Ishikawa (cell line): Measurements from ENCODE around the gene HOXA5.

Experiments
- CEBPB ChIP-seq: IDR thresholded peaks from 2 replicates; pipeline ENCODE4 v1.6.1; 2012
- CREB1 ChIP-seq: IDR thresholded peaks from 2 replicates; pipeline ENCODE4 v1.6.1; 2012; ENCODE audit warnings: low read depth
- EGR1 ChIP-seq: IDR thresholded peaks from 2 replicates; pipeline ENCODE4 v1.6.1; 2012
- EP300 ChIP-seq: IDR thresholded peaks from 2 replicates; pipeline ENCODE4 v1.6.1; 2012; ENCODE audit warnings: borderline replicate concordance
- FOXM1 ChIP-seq: IDR thresholded peaks from 2 replicates; pipeline ENCODE4 v1.6.1; 2012; ENCODE audit warnings: low read depth, borderline replicate concordance
- NFIC ChIP-seq: IDR thresholded peaks from 2 replicates; pipeline ENCODE4 v1.6.1; 2012
- RAD21 ChIP-seq: IDR thresholded peaks from 2 replicates; pipeline ENCODE4 v1.6.1; 2012; ENCODE audit warnings: low read depth
- REST ChIP-seq: IDR thresholded peaks from 2 replicates; pipeline ENCODE4 v1.6.1; 2012; ENCODE audit warnings: low read depth, mild to moderate bottlenecking
- TAF1 ChIP-seq: IDR thresholded peaks from 2 replicates; pipeline ENCODE4 v1.6.1; 2012; ENCODE audit warnings: low read depth, mild to moderate bottlenecking
- TCF12 ChIP-seq: IDR thresholded peaks from 2 replicates; pipeline ENCODE4 v1.6.1; 2012; ENCODE audit warnings: low read depth
- TEAD4 ChIP-seq: IDR thresholded peaks from 2 replicates; pipeline ENCODE4 v1.6.1; 2012
- YY1 ChIP-seq: IDR thresholded peaks from 2 replicates; pipeline ENCODE4 v1.6.1; 2012; ENCODE audit warnings: low read depth
- ZBTB7A ChIP-seq: IDR thresholded peaks from 2 replicates; pipeline ENCODE4 v1.6.1; 2012; ENCODE audit warnings: low read depth
- TF ChIP-seq, protein P1 (sequence below): IDR thresholded peaks from 2 replicates; pipeline ENCODE4 v1.6.1; 2012
- TF ChIP-seq, protein P2 (sequence below): IDR thresholded peaks from 2 replicates; pipeline ENCODE4 v1.6.1; 2012

Gene HOXA5

DNA sequence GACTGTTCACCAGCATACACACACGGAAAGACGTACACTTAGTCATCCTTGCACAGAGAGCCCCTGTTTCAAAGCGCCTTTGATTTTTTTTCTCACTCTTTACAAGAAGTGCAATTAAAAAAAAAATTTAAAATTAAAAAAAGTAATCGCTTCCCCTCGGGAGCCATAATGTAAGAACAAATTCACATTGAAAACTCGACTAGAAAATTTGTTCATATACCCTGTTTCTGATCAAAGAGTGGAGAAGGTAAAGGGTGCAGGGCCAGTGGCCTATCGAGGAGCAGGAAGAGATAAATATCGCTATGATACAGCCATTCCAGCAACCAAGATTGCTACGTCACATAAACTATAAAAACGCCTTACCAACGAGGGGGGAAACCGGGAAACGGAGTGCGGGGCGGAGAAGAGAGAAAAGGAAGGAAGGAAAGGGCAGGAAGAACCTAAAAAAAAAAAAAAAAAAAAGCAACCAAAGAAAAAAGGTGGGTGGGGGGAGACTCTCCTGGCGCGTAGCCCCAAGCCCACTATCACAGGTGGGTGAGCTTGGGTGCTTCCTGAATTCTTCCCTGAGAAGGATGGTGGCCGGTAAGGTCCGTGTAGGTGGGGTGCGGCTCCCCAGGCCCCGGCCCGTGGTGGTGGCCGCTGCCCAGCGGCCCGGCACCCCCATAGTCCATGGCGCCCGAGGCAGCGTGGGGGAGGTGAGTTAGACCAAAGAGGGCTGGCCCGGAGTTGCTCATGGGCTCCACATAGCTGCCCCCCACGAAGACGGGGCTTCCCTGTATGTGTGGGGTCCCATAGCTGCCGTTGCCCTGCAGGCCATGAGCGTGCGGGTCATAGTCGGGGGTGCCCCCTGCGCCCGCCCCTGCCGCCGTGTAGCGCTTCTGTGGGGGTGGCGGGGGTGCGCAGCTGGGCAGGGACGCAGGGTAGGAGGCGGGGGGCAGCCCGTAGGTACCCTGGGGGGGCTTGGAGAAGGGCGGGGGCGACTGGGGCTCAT, 35.8 kb downstream of the HOXA5 start:
- TF ChIP-seq ZBTB7A (no peak), TAF1 (no peak), YY1 (no peak), EGR1 (no peak), TCF12 (no peak), CREB1 (no peak), REST (no peak), RAD21 (no peak), CEBPB (no peak)
- TF ChIP-seq, protein P1, sequence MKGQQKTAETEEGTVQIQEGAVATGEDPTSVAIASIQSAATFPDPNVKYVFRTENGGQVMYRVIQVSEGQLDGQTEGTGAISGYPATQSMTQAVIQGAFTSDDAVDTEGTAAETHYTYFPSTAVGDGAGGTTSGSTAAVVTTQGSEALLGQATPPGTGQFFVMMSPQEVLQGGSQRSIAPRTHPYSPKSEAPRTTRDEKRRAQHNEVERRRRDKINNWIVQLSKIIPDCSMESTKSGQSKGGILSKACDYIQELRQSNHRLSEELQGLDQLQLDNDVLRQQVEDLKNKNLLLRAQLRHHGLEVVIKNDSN = no peak

DNA sequence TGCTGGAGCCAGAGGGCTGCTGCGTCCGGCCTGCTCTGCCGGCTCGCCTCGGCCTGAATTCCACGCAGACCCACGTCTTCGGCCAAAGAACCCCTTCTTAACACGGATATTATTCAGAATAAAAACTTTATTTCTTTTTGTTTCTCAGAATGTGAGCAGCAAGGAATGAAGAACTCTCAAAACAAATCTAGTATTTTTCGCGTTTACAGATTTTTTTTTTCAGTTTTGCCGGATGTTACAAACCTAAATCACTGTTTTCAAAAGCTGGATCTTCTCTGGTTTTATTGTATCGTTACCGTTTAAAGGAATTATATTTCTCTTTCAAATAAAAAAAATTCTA, 36.6 kb downstream of the HOXA5 start:
- no peak for TF ChIP-seq EGR1
- TF ChIP-seq NFIC = no peak
- no peak for TF ChIP-seq FOXM1
- TF ChIP-seq YY1 = no peak
- TF ChIP-seq, protein P2, sequence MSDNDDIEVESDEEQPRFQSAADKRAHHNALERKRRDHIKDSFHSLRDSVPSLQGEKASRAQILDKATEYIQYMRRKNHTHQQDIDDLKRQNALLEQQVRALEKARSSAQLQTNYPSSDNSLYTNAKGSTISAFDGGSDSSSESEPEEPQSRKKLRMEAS = no peak
- no peak for TF ChIP-seq CEBPB
- TF ChIP-seq REST = no peak
- TF ChIP-seq, protein P1 = no peak
- TF ChIP-seq TAF1 = no peak
- TF ChIP-seq TCF12 = no peak
- TF ChIP-seq EP300 = no peak
- no peak for TF ChIP-seq TEAD4
- no peak for TF ChIP-seq RAD21
- TF ChIP-seq CREB1 = no peak
- TF ChIP-seq ZBTB7A = no peak

GRCh38 chr7:27106181-27106900, 37.1 kb downstream of the HOXA5 start:
- TF ChIP-seq EP300 (no peak), REST (no peak), FOXM1 (no peak), TCF12 (no peak), EGR1 (no peak)
- TF ChIP-seq, protein P1 = no peak
- TF ChIP-seq, protein P2 = no peak
